HG03442 (cell line): ENCODE data around the gene RAB11A.

Experiments
- ATAC-seq: cut with Tn5 transposase; IDR thresholded peaks from one replicate; pipeline ENCODE4 v1.9.1; 2021; ENCODE audit warnings: mild to moderate bottlenecking, moderate library complexity; ENCODE audit not compliant: unreplicated experiment

Gene RAB11A

DNA sequence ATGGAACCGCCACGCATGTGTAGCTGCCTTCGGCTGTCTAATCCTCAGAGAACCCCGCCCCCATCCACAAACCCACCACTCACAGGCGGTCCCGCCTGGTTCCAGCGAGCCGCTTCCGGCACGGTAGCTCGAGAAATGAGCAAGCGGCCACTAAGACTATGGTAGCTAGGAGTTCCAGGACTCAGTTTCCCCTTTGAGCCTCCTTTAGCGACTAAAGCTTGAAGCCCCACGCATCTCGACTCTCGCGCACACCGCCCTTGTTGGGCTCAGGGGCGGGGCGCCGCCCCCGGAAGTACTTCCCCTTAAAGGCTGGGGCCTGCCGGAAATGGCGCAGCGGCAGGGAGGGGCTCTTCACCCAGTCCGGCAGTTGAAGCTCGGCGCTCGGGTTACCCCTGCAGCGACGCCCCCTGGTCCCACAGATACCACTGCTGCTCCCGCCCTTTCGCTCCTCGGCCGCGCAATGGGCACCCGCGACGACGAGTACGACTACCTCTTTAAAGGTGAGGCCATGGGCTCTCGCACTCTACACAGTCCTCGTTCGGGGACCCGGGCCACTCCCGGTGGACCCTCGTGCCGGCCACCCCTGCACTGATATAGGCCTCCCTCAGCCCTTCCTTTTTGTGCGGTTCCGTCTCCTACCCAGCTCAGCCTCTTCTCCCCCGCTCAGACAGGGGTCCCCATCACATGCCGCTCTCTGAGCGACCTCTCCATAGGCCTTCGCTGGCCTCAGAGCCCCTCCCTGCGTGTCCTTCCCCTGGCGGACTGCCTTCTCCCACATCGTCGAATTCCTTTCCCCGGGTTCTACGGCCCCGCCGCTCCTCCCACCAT is at the start of gene RAB11A:
RAB11A (plus strand) TSS at position 366 of the 828 bp plus-strand sequence; CDS start at position 461, 95 bp downstream.
- peak; percentile 90 for ATAC-seq

DNA sequence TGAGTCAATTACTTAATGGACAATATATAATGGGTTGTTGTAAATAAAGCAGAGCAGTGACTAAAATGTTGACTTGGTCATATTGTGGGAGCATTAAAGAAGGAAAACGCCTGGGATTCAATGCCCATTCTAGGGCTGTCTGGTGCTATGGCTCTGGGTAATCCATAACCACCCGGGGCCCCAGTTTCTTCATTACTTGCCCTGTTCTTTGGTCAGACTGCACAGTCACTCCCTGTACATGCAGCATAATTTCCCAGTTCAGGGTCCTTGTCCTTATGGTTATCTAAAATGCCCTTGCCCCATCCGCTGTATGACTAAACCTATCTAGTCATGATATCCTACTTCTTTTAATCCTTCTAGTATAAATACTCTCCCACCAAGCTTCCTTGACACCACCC is 49.7 kb upstream of the RAB11A start:
- no peak for ATAC-seq

GRCh38 chr15:65821070-65821469 is 48.2 kb upstream of the RAB11A start:
- no peak for ATAC-seq

GRCh38 chr15:65822316-65822715 is 47.0 kb upstream of the RAB11A start:
- no peak for ATAC-seq

DNA sequence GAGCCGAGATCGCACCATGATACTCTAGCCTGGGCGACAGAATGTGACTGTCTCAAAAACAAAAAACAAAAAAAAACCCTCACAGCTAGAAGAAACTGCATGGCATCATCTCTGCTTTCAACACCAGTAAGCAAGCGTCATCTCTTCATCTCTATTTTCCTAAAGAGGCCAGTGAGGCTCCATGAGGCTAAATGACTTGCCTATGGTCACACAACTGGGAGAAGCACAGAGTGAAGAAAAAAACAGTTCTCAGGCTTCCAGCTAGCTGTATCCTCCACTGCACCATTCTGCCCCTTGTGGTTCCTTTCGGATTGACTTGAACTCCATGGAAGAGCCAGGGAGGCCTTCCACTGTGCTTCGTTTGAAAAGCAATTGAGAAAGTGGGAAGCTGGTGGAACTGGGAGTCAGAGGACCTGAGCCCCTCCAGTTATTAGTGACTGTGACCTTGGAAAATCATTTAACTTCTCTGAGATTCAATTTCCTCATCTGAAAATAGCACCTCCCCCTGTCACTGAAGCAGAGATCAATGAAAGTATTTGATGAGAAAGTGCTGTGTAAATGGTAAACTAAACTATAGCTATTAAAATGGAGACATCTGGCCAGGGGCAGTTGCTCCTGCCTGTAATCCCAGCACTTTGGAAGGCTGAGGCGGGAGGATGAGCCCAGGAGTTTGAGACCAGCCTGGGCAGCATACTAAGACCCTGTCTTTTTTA is 45.1 kb upstream of the RAB11A start:
- ATAC-seq, result no peak

- ATAC-seq, result no peak
Observed at GRCh38 chr15:65824941-65825544, 44.2 kb upstream of the RAB11A start.

DNA sequence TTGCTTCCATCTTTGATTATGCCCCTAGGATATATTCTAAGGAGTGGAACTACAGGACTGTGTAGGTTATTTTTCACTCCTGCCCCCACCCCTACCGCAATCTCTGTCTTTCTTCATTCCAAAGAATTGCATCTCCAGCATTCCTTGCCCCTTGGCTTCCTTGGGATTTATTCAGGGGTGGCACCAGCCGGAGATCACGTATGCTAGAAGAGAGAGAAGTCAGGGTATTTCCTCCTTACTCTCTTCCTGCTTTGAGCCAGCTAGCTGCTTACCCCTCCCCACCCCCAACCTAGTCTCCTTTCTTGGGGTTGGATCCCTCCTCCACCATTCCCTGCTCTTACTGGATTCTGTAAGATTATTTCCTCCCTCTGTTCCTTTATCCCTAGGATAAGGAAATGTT is 42.2 kb upstream of the RAB11A start:
- ATAC-seq, result no peak

DNA sequence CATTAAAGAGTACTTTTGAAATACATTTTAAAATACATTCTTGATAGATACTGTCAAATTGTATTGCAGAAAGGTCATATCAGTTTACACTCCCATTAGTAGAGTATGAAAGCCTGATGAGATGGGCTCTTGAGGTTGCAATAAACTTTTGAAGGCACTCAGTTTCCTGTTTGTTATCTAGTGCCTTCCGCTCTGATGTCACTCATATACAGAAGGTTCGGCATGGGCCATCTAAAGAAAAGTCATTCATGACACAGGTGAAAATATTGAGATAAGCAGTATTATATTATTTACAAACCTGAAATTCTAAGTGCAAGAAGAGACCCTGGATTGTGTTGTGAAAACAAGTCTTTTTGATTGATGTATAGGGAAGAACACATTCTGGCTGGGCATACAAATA is 40.7 kb upstream of the RAB11A start:
- ATAC-seq, result no peak

GRCh38 chr15:65829130-65829764 is 40.0 kb upstream of the RAB11A start:
- no peak for ATAC-seq

DNA sequence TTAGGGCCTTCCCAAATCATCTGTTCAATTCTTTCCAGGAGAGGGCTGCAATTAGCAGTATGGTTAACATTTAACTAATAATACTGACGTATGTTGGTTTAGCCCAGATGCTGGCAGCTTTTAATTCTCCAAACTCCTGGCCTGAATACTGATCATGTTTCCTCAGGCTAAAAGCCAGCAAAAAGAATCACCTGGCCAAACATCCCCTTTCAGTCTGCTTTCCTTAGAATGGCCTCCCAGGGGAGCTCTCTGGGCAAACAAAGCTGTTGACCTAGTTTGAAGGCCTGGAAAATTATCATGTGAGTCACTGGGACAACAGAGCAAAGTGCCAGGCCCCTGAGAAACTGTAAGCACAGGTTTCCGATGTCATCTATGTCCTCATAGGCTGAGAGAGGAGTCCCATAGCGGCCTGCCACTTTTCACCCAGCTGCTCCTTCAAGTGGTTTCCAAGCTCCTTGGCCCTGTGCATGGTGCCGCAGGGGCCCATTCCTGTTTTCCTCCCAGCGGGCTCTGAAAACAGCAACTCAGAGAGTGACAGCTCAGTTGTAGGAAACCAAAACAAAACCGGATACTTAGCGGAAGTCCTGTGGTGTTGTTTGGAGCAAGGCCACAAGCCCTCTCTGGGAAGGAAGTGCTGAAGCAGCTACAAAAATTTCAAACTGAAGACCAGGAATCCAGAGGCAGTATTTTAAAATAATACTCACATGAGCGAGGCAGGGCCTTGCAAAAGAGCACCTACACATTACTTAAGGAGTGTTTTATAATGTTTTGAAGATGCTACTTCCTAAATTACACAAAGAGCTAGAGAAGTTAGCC is 36.5 kb upstream of the RAB11A start:
- peak; percentile 50 for ATAC-seq

- ATAC-seq, result no peak
Observed at GRCh38 chr15:65833501-65834205, 35.6 kb upstream of the RAB11A start.

- ATAC-seq, result no peak
Observed at GRCh38 chr15:65834603-65835282, 34.5 kb upstream of the RAB11A start.

- ATAC-seq, result no peak
Observed at GRCh38 chr15:65835447-65835846, 33.8 kb upstream of the RAB11A start.

- ATAC-seq, result no peak
Observed at GRCh38 chr15:65836665-65837064, 32.6 kb upstream of the RAB11A start.

DNA sequence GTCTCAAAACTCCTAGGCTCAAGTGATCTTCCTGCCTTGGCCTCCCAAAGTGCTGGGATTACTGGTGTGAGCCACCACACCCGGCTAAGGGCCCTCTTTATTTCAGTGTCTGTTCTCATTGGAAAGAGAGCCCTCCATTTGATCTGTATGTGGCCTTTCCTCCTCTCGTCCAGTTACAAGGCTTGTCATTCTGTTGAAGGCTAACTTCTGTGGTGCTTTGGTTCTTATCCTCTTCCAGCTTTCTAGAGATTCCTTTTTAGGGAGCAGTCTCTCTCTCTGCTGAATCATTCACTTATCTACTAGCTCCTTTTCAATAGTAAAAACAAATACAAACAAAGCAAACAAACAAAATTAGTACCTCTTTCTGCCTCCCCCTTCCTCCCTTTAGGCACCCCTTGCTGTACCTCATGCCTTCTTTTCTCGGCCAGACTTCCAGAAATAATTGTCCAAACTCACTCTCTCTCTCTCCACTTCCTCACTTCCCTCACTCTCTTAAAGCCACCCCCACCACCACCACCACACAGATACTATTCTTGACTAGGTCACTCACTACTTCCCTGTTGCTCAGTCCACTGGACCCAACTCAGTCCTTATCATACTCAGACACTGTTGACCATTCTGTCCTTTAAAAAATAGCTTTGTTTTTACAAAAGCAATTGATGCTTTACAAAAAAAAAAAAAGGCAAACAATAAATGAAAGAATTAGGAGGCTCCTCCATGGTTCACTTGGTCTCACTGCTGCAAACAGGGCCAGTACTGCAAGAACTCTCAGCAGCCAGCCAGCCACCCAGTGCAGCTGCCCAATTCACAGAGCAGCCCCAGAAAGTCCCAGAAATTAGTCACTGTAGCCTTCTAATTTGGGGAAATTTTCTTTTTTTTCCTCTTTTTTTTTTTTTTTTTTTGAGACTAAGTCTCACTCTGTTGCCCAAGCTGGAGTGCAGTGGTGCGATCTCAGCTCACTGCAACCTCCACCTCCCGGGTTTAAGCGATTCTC is 31.7 kb upstream of the RAB11A start:
- ATAC-seq, result no peak

GRCh38 chr15:65839354-65839901 is 29.9 kb upstream of the RAB11A start:
- no peak for ATAC-seq

DNA sequence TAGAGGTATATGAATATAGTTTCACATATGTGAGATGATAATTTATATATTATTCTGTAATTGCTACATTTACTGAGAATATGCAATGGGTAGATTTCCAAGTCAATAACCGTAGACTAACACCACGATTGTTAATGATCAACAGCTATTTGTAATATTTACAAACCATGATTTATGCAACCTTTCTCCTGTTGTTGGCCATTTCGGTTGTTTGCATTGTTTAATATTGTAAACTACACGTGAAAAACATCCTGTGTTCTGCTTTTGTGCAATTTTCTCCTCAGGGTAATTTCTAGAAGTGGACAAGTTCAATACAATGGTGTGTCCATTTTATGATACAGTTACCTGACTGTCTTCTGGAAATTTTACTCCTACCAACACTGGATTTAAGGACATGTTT is 29.3 kb upstream of the RAB11A start:
- no peak for ATAC-seq
